ENCODE measurements around the gene CCDC175.

DNA sequence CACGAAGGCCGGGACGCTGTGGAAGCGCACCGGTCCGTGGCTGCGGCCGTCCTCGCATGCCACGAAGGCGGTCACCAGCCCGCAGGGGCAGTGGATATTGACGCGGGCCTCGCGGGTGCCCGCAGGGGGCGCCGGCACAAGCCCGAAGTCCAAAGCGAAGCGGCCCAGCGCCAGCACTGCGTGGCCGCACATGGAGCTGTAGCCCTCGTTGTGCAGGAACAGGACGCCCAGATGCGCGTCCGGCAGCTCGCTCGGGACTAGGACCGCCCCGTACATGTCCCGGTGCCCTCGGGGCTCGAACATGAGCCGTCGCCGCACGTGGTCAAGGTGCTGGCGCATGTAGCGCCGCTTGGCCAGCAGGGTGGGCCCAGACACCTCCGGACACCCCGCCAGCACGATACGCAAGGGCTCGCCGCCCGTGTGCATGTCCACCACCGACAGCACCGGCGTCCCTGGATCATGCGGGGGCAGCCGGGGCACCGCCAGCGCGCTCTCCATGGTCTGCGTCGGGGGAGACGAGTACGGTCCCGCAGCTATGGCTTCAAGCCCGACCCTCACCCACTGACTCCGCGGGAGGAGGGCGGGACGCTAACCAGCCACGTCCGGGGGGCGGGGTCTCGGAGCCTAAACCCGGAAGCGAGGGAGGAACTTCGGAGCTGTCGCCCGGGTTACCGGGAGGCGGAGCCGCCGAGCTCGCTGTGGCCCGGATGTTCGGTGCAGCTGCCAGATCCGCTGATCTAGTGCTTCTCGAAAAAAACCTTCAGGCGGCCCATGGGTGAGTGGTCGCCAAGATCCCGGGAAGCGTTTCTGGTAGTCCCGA lies 92.6 kb downstream of the CCDC175 start, which contains the start of the genes JKAMP and L3HYPDH:
- TF ChIP-seq, protein P1, sequence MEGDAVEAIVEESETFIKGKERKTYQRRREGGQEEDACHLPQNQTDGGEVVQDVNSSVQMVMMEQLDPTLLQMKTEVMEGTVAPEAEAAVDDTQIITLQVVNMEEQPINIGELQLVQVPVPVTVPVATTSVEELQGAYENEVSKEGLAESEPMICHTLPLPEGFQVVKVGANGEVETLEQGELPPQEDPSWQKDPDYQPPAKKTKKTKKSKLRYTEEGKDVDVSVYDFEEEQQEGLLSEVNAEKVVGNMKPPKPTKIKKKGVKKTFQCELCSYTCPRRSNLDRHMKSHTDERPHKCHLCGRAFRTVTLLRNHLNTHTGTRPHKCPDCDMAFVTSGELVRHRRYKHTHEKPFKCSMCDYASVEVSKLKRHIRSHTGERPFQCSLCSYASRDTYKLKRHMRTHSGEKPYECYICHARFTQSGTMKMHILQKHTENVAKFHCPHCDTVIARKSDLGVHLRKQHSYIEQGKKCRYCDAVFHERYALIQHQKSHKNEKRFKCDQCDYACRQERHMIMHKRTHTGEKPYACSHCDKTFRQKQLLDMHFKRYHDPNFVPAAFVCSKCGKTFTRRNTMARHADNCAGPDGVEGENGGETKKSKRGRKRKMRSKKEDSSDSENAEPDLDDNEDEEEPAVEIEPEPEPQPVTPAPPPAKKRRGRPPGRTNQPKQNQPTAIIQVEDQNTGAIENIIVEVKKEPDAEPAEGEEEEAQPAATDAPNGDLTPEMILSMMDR (IDR thresholded peaks at IDR 0.05): peak; percentile 16 to 83 (median 55)
- peak; percentile 90 for TF ChIP-seq POLR2AphosphoS5 (IDR thresholded peaks at IDR 0.05)

Data from gastroesophageal sphincter (tissue), 3 donors.